ENCODE measurements around the gene FUT2. TPM values are rescaled to one million over a fixed set of nuclear protein-coding genes. Genes with fewer than 3 reads are reported as not detected.

FUT2 gene
- total and polyA plus RNA-seq, 2 of the 13 experiments (the other 11 are each of a cell fraction or from before 2014, with no cell fraction given), result 0.07 TPM; not detected in 1

GRCh38 chr19:48719263-48720171 is 23.7 kb downstream of the FUT2 start, which contains the start of gene MAMSTR (continued):
- TF ChIP-seq DPF2 (CRISPR knock-in tag; IDR thresholded peaks at IDR 0.05; ENCODE audit: borderline replicate concordance, low read depth) (no peak), ZHX2 (IDR thresholded peaks at IDR 0.05; ENCODE audit: low read depth) (no peak), ZHX2 (CRISPR knock-in tag; IDR thresholded peaks at IDR 0.05; ENCODE audit: borderline replicate concordance) (no peak), ZNF207 (IDR thresholded peaks at IDR 0.05; ENCODE audit: borderline replicate concordance) (no peak), USF2 (IDR thresholded peaks at IDR 0.05; ENCODE audit: low read depth, low read length) (no peak), USF2 (CRISPR knock-in tag; IDR thresholded peaks at IDR 0.05; ENCODE audit: borderline replicate concordance) (no peak), ZNF281 (CRISPR knock-in tag; IDR thresholded peaks at IDR 0.05; ENCODE audit: borderline replicate concordance) (0 out of 2 replicates have a peak, but pooled peaks have one; percentile 2), ZBTB7B (CRISPR knock-in tag; IDR thresholded peaks at IDR 0.05) (0 out of 2 replicates have a peak, but pooled peaks have one; percentile 49), ZNF709 (CRISPR knock-in tag; IDR thresholded peaks at IDR 0.05) (0 out of 2 replicates have a peak, but pooled peaks have one; percentile 2), ZNF276 (CRISPR knock-in tag; IDR thresholded peaks at IDR 0.05; ENCODE audit: low read depth) (0 out of 2 replicates have a peak, but pooled peaks have one; percentile 25), MYC (CRISPR knock-in tag; IDR thresholded peaks at IDR 0.05; ENCODE audit: borderline replicate concordance) (0 out of 2 replicates have a peak, but pooled peaks have one; percentile 13)
- TF ChIP-seq, protein P1, sequence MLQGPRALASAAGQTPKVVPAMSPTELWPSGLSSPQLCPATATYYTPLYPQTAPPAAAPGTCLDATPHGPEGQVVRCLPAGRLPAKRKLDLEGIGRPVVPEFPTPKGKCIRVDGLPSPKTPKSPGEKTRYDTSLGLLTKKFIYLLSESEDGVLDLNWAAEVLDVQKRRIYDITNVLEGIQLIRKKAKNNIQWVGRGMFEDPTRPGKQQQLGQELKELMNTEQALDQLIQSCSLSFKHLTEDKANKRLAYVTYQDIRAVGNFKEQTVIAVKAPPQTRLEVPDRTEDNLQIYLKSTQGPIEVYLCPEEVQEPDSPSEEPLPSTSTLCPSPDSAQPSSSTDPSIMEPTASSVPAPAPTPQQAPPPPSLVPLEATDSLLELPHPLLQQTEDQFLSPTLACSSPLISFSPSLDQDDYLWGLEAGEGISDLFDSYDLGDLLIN (CRISPR knock-in tag; IDR thresholded peaks at IDR 0.05; ENCODE audit: borderline replicate concordance), result no peak
